Testis (tissue), 2 donors: Measurements from ENCODE around the gene PDLIM5.
"Not testable (repeated sequence)": the region's sequence is repeated elsewhere in the genome, so short reads cannot be mapped to it uniquely, and the experiment has no call there.

Experiments
- POLR2A ChIP-seq: fragments of 450-650 bp; IDR thresholded peaks from one replicate; pipeline ENCODE4 v1.6.1; 2017; ENCODE audit warnings: antibody characterized with exemption, mild to moderate bottlenecking, moderate library complexity
- TF ChIP-seq, protein P1 (sequence below), 3 experiments: fragments of 450-650 bp in 2 of 3; fragments of 200-600 bp in 1 of 3; sonication (generic) in 1 of 3; IDR thresholded peaks; one replicate each; pipeline ENCODE4 v1.5.1; 2016 to 2019; ENCODE audit warnings: antibody characterized with exemption in 3 of 3, mild to moderate bottlenecking in 2 of 3, moderate library complexity in 1 of 3

DNA sequence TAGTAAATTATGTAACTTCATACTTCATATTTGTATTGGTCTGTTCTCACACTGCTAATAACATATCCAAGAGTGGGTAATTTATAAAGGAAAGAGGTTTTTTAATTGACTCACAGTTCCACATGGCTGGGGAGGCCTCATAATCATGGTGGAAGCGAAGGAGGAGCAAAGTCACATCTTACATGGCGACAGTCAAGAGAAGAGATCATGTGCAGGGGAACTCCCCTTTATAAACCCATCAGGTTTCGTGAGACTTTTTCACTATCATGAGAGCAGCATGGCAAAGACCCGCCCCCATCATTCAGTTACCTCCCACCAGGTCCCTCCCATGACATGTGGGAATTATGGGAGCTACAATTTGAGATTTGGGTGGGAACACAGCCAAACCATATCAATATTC lies 19.0 kb downstream of the PDLIM5 start:
- TF ChIP-seq POLR2A, result not testable (repeated sequence)
- TF ChIP-seq, protein P1, sequence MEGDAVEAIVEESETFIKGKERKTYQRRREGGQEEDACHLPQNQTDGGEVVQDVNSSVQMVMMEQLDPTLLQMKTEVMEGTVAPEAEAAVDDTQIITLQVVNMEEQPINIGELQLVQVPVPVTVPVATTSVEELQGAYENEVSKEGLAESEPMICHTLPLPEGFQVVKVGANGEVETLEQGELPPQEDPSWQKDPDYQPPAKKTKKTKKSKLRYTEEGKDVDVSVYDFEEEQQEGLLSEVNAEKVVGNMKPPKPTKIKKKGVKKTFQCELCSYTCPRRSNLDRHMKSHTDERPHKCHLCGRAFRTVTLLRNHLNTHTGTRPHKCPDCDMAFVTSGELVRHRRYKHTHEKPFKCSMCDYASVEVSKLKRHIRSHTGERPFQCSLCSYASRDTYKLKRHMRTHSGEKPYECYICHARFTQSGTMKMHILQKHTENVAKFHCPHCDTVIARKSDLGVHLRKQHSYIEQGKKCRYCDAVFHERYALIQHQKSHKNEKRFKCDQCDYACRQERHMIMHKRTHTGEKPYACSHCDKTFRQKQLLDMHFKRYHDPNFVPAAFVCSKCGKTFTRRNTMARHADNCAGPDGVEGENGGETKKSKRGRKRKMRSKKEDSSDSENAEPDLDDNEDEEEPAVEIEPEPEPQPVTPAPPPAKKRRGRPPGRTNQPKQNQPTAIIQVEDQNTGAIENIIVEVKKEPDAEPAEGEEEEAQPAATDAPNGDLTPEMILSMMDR (IDR thresholded peaks at IDR 0.05), result not testable (repeated sequence)
